ENCODE data around the gene CAMSAP1.

Gene CAMSAP1

GRCh38 chr9:135770771-135771170 lies 136.6 kb downstream of the CAMSAP1 start:
- no peak for DNase-seq (ENCODE audit: low read depth)
- TF ChIP-seq CTCF (conservative IDR thresholded peaks at IDR 0.05; ENCODE audit: control insufficient read depth, insufficient read depth, low read depth, low read length): no peak
- no peak overlapping the region for H3K4me3 ChIP-seq (ENCODE audit: control insufficient read depth, low read depth, low read length)

- DNase-seq (ENCODE audit: low read depth): no peak
- no peak overlapping the region for H3K4me3 ChIP-seq (ENCODE audit: control insufficient read depth, low read depth, low read length)
- TF ChIP-seq CTCF (conservative IDR thresholded peaks at IDR 0.05; ENCODE audit: control insufficient read depth, insufficient read depth, low read depth, low read length): no peak
Observed at GRCh38 chr9:135770203-135770535, 137.2 kb downstream of the CAMSAP1 start.

GRCh38 chr9:135769489-135770202 lies 137.7 kb downstream of the CAMSAP1 start:
- DNase-seq (ENCODE audit: low read depth): no peak
- TF ChIP-seq CTCF (conservative IDR thresholded peaks at IDR 0.05; ENCODE audit: control insufficient read depth, insufficient read depth, low read depth, low read length): no peak
- no peak overlapping the region for H3K4me3 ChIP-seq (ENCODE audit: control insufficient read depth, low read depth, low read length)

- no peak for DNase-seq (ENCODE audit: low read depth)
- H3K4me3 ChIP-seq (ENCODE audit: control insufficient read depth, low read depth, low read length): no peak overlapping the region
- TF ChIP-seq CTCF (conservative IDR thresholded peaks at IDR 0.05; ENCODE audit: control insufficient read depth, insufficient read depth, low read depth, low read length): no peak
Observed at GRCh38 chr9:135768516-135769218, 138.7 kb downstream of the CAMSAP1 start.

- no peak for DNase-seq (ENCODE audit: low read depth)
- no peak overlapping the region for H3K4me3 ChIP-seq (ENCODE audit: control insufficient read depth, low read depth, low read length)
- no peak for TF ChIP-seq CTCF (conservative IDR thresholded peaks at IDR 0.05; ENCODE audit: control insufficient read depth, insufficient read depth, low read depth, low read length)
Observed at GRCh38 chr9:135766707-135767106, 140.6 kb downstream of the CAMSAP1 start.

GRCh38 chr9:135766251-135766650 lies 141.1 kb downstream of the CAMSAP1 start:
- no peak for DNase-seq (ENCODE audit: low read depth)
- no peak overlapping the region for H3K4me3 ChIP-seq (ENCODE audit: control insufficient read depth, low read depth, low read length)
- TF ChIP-seq CTCF (conservative IDR thresholded peaks at IDR 0.05; ENCODE audit: control insufficient read depth, insufficient read depth, low read depth, low read length): no peak

Measured in fibroblast of mammary gland (primary cell).